Measurements from ENCODE around the gene CEBPA.

GRCh38 chr19:33284756-33285155, 17.6 kb downstream of the CEBPA start:
- TF ChIP-seq TAF1 (IDR thresholded peaks at IDR 0.05; ENCODE audit: borderline replicate concordance, low read depth, low read length) = no peak
- no peak for TF ChIP-seq POLR2A (IDR thresholded peaks at IDR 0.05; ENCODE audit: low read depth, low read length)

Data from GM12892 (cell line).